ENCODE results near the gene LRP1.

Gene LRP1

GRCh38 chr12:57094208-57095160 is 33.8 kb upstream of the LRP1 start:
- DNase-seq = no peak

- DNase-seq = no peak
Measured at GRCh38 chr12:57095440-57095839, 32.8 kb upstream of the LRP1 start.

GRCh38 chr12:57096099-57096572 is 32.1 kb upstream of the LRP1 start:
- DNase-seq = no peak

- DNase-seq = no peak
Measured at GRCh38 chr12:57096748-57097553, 31.3 kb upstream of the LRP1 start.

- DNase-seq = no peak
Measured at GRCh38 chr12:57097554-57097835, 30.8 kb upstream of the LRP1 start.

- DNase-seq = no peak
Measured at GRCh38 chr12:57098546-57098945, 29.7 kb upstream of the LRP1 start.

GRCh38 chr12:57099047-57099714 is 29.1 kb upstream of the LRP1 start:
- no peak for DNase-seq

- no peak for DNase-seq
Measured at GRCh38 chr12:57099766-57100165, 28.5 kb upstream of the LRP1 start.

- no peak for DNase-seq
Measured at GRCh38 chr12:57101892-57102695, 26.2 kb upstream of the LRP1 start.

GRCh38 chr12:57103856-57104255 is 24.4 kb upstream of the LRP1 start:
- DNase-seq = no peak

- no peak for DNase-seq
Measured at GRCh38 chr12:57104292-57104910, 23.9 kb upstream of the LRP1 start.

- DNase-seq = no peak
Measured at GRCh38 chr12:57105011-57105753, 23.1 kb upstream of the LRP1 start.

GRCh38 chr12:57106021-57106708 is 22.1 kb upstream of the LRP1 start:
- DNase-seq = no peak

GRCh38 chr12:57107456-57108155 is 20.7 kb upstream of the LRP1 start:
- no peak for DNase-seq

- no peak for DNase-seq
Measured at GRCh38 chr12:57109207-57110103, 18.8 kb upstream of the LRP1 start.

GRCh38 chr12:57110104-57111030 is 17.9 kb upstream of the LRP1 start:
- DNase-seq = no peak

GRCh38 chr12:57111031-57111734 is 17.1 kb upstream of the LRP1 start, which contains the start of gene STAT6:
TSS of gene STAT6 (minus strand) at chr12:57111362. CDS start at chr12:57108278, 3,084 bp downstream.
- DNase-seq = peak; percentile 84
